Aorta (tissue), 5 donors: ENCODE measurements around the gene MRPL57. TPM values are rescaled to one million over a fixed set of nuclear protein-coding genes. Genes with fewer than 3 reads are reported as not detected.
"Not testable (repeated sequence)": the region's sequence is repeated elsewhere in the genome, so short reads cannot be mapped to it uniquely, and the experiment has no call there.

Experiments
- ATAC-seq: fragments of 200-7000 bp; cut with Tn5 transposase; one replicate; pipeline ENCODE4 v1.9.1; 2022; ENCODE audit warnings: moderate library complexity; ENCODE audit not compliant: low FRiP score
- DNase-seq, 2 donors: peaks; one replicate each; pipeline ENCODE4 v3.0.0-alpha.2; 2020
- H3K27ac ChIP-seq, 2 donors: one replicate each; pipeline ENCODE4 v1.5.1; 2013; ENCODE audit warnings: low read length in 2 of 2, mild to moderate bottlenecking in 2 of 2, moderate library complexity in 2 of 2, control low read depth in 1 of 2, inconsistent platforms in 1 of 2, low read depth in 1 of 2
- H3K27me3 ChIP-seq, 2 donors: one replicate each; pipeline ENCODE4 v1.6.1; 2013; ENCODE audit warnings: control low read depth in 1 of 2, low read length in 1 of 2, mild to moderate bottlenecking in 1 of 2, moderate library complexity in 1 of 2; ENCODE audit not compliant: insufficient read depth in 2 of 2, control insufficient read depth in 1 of 2
- H3K36me3 ChIP-seq, 2 donors: one replicate each; pipeline ENCODE4 v1.6.1; 2013; ENCODE audit warnings: control low read depth in 1 of 2, low read length in 1 of 2, mild to moderate bottlenecking in 1 of 2; ENCODE audit not compliant: insufficient read depth in 2 of 2, control insufficient read depth in 1 of 2
- H3K4me1 ChIP-seq, 2 donors: one replicate each; pipeline ENCODE4 v1.6.1; 2013; ENCODE audit warnings: low read length in 2 of 2, control low read depth in 1 of 2, mild to moderate bottlenecking in 1 of 2, moderate library complexity in 1 of 2; ENCODE audit not compliant: insufficient read depth in 2 of 2, control insufficient read depth in 1 of 2
- H3K4me3 ChIP-seq, 2 donors: one replicate each; pipeline ENCODE4 v1.5.1; 2013; ENCODE audit warnings: low read length in 2 of 2, control low read depth in 1 of 2, mild to moderate bottlenecking in 1 of 2
- H3K9me3 ChIP-seq: one replicate; pipeline ENCODE4 v1.6.1; 2013; ENCODE audit warnings: mild to moderate bottlenecking, low read length; ENCODE audit not compliant: control insufficient read depth
- WGBS, 2 donors: extraction: QIAGEN DNeasy Blood & Tissue Kit; methylation state at CpG; one replicate each; pipeline ENCODE4 v1.1.7; 2013; 5-methylcytosine and 5-hydroxymethylcytosine counted together
- intact Hi-C, 2 donors: fragments of 100-400 bp; cut with DNase I; formaldehyde crosslinking; loops; one replicate each; pipeline versions ENCODE4 v1.14.2 to v1.15.0; 2022
- polyA plus RNA-seq, 2 donors: library from polyadenylated mRNA; stranded (reverse); fragments of 200-250 nt; gene quantifications; one replicate each; pipeline ENCODE4 v1.2.3, GENCODE V29; 2013
- total RNA-seq, 2 donors: library from RNA; stranded (reverse); fragmentation: NEBNext Ultra II Directional; extraction: Animal tissue kit (Norgen Biotek cat#: 25700); gene quantifications; one replicate each; pipeline ENCODE4 v1.2.1, GENCODE V29; 2021
- donor health status: healthy with polysubstance abuse.
- donor health status: Bipolar disorder and iron deficiency.
- donor health status: DM: no; HTN: no; CAD: no.
- donor health status: DM: no; HTN: no; CAD: no.
- donor health status: DM: yes; HTN: yes; CAD: no.

The MRPL57 gene
- total and polyA plus RNA-seq, 4 donors = 8.4 to 16.8 (median 13.5) TPM

DNA sequence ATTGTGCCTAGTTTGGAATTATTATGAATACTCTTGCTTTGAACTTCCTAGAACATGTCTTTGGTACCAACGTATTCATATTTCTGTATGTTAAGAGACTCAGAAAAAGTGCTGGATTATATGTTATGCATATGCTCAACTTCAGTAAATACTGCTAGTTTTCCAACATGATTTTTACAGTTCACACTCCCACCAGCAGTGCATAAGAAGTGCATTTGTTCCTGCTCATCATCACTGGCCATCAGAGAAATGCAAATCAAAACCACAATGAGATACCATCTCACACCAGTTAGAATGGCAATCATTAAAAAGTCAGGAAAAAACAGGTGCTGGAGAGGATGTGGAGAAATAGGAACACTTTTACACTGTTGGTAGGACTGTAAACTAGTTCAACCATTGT lies 2.7 kb upstream of the MRPL57 start:
- H3K4me1 ChIP-seq, ATAC-seq, H3K9me3 ChIP-seq, H3K4me3 ChIP-seq, H3K27ac ChIP-seq, DNase-seq, H3K27me3 ChIP-seq, H3K36me3 ChIP-seq: not testable (repeated sequence)
- intact Hi-C loops = loop anchor here in 1 of 2 donors (10.0 kb wide), 1 partner anchor 121 kb away; no protein-coding TSS in a partner anchor
- 0 to 1% methylated on average over 1 of the region's 1 CpG for WGBS, 2 donors

- intact Hi-C loops = loop anchor here (5.0 to 10.0 kb wide), 2 partner anchors 119 to 233 kb away; no protein-coding TSS in a partner anchor
- ATAC-seq = no peak
- H3K27me3 ChIP-seq = no peaks in the 10 kb centered on the region
- no peak overlapping the region for H3K27ac ChIP-seq
- no peaks in the 10 kb centered on the region for H3K9me3 ChIP-seq
- H3K36me3 ChIP-seq = no peaks in the 10 kb centered on the region
- no peak for DNase-seq
- 1 to 2% methylated on average over 13 of the region's 13 CpGs for WGBS, 2 donors
- H3K4me1 ChIP-seq = no peaks in the 10 kb centered on the region
- peak overlapping the region; percentile 40 to 54 for H3K4me3 ChIP-seq
Measured at GRCh38 chr13:21175656-21176214, 723 bp upstream of the MRPL57 start.

DNA sequence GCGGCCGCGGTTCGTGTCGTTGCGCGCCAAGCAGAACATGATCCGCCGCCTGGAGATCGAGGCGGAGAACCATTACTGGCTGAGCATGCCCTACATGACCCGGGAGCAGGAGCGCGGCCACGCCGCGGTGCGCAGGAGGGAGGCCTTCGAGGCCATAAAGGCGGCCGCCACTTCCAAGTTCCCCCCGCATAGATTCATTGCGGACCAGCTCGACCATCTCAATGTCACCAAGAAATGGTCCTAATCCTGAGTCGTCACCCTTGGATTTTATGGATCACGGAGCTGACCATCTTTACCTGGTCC lies 475 bp downstream of the MRPL57 start:
- intact Hi-C loops = loop anchor here (5.0 to 10.0 kb wide), 2 partner anchors 118 to 235 kb away; no protein-coding TSS in a partner anchor
- H3K27ac ChIP-seq = peak overlapping the region in 1 of 2 donors; percentile 96
- H3K27me3 ChIP-seq = no peaks in the 10 kb centered on the region
- H3K4me1 ChIP-seq = no peaks in the 10 kb centered on the region
- WGBS, 2 donors = 1% methylated on average over 26 of the region's 26 CpGs
- DNase-seq (no peak), ATAC-seq (peak; percentile 75)
- H3K36me3 ChIP-seq = no peaks in the 10 kb centered on the region
- no peaks in the 10 kb centered on the region for H3K9me3 ChIP-seq
- H3K4me3 ChIP-seq = peak overlapping the region; percentile 40 to 92

GRCh38 chr13:21181671-21182070 lies 5.2 kb downstream of the MRPL57 start:
- 91% methylated on average over 2 of the region's 2 CpGs for WGBS, 2 donors
- intact Hi-C loops = no loop called here
- no peak overlapping the region for H3K4me3 ChIP-seq
- H3K36me3 ChIP-seq = no peaks in the 10 kb centered on the region
- H3K9me3 ChIP-seq = no peaks in the 10 kb centered on the region
- DNase-seq = no peak
- no peak overlapping the region for H3K27ac ChIP-seq
- no peaks in the 10 kb centered on the region for H3K27me3 ChIP-seq
- no peak for ATAC-seq
- no peaks in the 10 kb centered on the region for H3K4me1 ChIP-seq

DNA sequence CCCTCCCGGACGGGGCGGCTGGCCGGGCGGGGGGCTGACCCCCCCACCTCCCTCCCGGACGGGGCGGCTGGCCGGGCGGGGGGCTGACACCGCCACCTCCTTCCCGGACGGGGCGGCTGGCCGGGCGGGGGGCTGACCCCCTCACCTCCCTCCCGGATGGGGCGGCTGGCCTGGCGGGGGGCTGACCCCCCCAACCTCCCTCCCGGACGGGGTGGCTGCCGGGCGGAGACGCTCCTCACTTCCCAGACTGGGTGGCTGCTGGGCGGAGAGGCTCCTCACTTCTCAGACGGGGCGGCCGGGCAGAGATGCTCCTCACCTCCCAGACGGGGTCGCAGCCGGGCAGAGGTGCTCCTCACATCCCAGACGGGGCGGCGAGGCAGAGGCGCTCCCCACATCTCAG lies 10.0 kb downstream of the MRPL57 start:
- H3K9me3 ChIP-seq, DNase-seq, H3K27me3 ChIP-seq, H3K4me1 ChIP-seq, H3K36me3 ChIP-seq, H3K4me3 ChIP-seq, ATAC-seq, H3K27ac ChIP-seq, intact Hi-C loops: not testable (repeated sequence)
- WGBS, 2 donors = 93 to 100% methylated on average over 3 to 26 of the region's 35 CpGs

GRCh38 chr13:21194756-21195155 lies 18.3 kb downstream of the MRPL57 start:
- WGBS, 2 donors = 78 to 84% methylated on average over 2 of the region's 2 CpGs
- H3K4me1 ChIP-seq, H3K27me3 ChIP-seq, H3K27ac ChIP-seq, intact Hi-C loops, H3K9me3 ChIP-seq, ATAC-seq, H3K36me3 ChIP-seq, DNase-seq, H3K4me3 ChIP-seq: not testable (repeated sequence)

DNA sequence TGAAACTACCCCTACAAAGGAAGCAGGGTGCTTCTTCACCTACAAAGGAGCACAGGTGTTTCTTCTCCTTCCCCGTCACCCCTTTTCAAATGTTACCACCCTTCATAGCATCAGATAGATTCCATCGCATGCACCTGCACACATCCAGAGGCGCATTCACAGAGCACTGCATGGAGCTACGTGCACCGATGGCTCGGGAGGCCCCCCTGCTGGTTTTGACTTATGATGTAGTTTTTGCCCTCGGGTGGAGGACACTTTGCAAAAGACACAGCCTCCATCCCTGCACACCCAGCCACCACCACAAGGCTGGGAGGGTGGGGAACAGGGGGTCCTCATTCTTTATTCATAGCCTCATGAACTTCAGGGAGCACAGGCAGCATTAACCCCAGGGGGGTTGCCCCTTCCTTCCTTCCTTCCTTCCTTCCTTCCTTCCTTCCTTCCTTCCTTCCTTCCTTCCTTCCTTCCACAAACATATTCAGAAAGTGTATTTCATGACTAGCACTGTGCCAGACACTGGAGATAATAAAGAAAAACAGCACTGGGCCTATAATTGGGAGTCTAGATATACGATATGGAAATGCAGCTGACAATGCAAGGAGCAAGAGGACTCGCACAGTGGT lies 21.3 kb downstream of the MRPL57 start:
- H3K9me3 ChIP-seq, H3K27ac ChIP-seq, DNase-seq, H3K4me1 ChIP-seq, H3K36me3 ChIP-seq, H3K4me3 ChIP-seq, H3K27me3 ChIP-seq, ATAC-seq, intact Hi-C loops: not testable (repeated sequence)
- 79 to 80% methylated on average over 9 of the region's 9 CpGs for WGBS, 2 donors

DNA sequence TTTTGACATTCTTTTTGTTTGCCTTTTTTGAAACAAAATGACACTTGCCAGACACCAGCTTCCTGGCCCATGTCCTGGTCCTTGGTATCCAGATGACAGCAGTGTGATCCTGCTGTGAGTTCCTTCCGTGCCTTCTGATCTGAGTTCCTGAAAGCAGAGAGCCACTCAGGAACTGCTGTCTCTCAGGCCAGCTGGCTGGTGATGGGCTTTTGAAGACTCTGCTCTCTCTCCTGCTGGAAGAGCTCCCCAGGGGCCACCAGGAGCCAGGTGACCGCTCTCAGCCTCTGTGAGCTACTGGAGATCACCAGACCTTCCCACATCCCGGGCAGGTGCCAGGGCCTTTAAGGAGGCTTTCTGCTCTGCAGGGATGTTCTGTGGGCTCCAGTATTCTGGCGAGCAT lies 21.9 kb downstream of the MRPL57 start:
- H3K36me3 ChIP-seq, H3K9me3 ChIP-seq, H3K4me3 ChIP-seq, H3K27me3 ChIP-seq, ATAC-seq, H3K4me1 ChIP-seq, DNase-seq, H3K27ac ChIP-seq, intact Hi-C loops: not testable (repeated sequence)
- WGBS, 2 donors = 73 to 76% methylated on average over 3 to 4 of the region's 4 CpGs

- H3K27me3 ChIP-seq, DNase-seq, H3K4me1 ChIP-seq, H3K9me3 ChIP-seq, H3K4me3 ChIP-seq, intact Hi-C loops, ATAC-seq, H3K27ac ChIP-seq, H3K36me3 ChIP-seq: not testable (repeated sequence)
Measured at GRCh38 chr13:21201456-21202190, 25.2 kb downstream of the MRPL57 start.
